DMS53 treated with DMSO at 0.1 percent for 48 hours (cell line): Measurements from ENCODE around the gene ELP5.

Experiments used
- DNase-seq: peaks from one replicate; lab custom pipeline; 2025; ENCODE audit not compliant: unreplicated experiment; lab: John Stamatoyannopoulos, UW

Gene ELP5

GRCh38 chr17:7219229-7219811, 32.7 kb upstream of the ELP5 start:
- DNase-seq: no peak

GRCh38 chr17:7219812-7220592, 32.0 kb upstream of the ELP5 start, which contains the start of the genes ACADVL and DLG4:
Gene ACADVL (plus strand): TSS chr17:7219938. CDS start chr17:7219985, 47 bp downstream.
Gene DLG4 (minus strand): TSS chr17:7219836.
- peak; percentile 82 for DNase-seq

DNA sequence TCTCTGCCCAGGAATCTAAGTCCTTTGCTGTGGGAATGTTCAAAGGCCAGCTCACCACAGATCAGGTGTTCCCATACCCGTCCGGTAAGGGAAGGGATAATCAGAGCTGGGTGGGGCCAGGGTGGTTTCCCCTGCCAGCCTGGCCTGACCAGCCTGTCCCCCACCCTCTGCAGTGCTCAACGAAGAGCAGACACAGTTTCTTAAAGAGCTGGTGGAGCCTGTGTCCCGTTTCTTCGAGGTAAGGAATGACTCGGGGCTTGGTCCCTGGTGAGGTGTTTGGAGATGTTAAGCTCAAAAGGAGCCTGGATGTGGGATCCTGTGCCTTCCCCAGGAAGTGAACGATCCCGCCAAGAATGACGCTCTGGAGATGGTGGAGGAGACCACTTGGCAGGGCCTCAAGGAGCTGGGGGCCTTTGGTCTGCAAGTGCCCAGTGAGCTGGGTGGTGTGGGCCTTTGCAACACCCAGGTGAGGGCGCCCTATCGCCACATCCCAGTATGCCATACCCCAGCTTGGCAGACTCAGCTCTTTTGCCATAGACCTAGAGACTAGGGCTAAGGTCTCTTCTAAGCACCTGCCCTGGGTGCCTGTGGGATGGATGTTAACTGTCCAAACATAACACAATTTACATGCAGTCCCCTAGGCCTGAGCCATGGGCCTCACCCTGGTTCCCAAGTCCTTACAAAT, 31.3 kb upstream of the ELP5 start:
- DNase-seq: peak; percentile 50

DNA sequence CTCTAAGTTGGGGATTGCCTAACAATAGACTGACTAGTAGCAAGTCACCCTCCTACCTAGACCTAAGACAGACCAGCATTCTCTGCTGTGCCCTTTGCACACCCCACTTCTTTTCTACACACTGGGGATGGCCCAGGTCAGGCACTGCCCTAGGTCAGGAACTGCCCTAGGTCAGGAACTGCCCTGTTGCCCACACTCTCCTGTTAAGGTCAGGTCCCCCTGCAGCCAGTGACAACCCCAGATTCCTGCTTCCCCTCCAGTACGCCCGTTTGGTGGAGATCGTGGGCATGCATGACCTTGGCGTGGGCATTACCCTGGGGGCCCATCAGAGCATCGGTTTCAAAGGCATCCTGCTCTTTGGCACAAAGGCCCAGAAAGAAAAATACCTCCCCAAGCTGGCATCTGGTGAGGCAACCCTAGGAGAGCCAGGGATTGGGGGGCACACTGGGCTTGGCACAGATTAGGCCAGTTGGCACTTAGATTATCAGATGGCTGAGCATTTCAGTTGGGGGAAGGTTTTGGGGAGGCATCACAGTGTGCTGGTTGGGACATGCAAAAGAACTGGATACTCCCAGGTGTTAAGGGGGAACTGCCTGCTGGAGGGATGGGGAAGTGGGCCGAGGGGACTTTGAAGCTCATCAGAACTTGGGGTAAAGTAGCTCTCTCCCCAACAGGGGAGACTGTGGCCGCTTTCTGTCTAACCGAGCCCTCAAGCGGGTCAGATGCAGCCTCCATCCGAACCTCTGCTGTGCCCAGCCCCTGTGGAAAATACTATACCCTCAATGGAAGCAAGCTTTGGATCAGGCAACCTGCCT, 30.5 kb upstream of the ELP5 start:
- no peak for DNase-seq

GRCh38 chr17:7222093-7222971, 29.7 kb upstream of the ELP5 start:
- no peak for DNase-seq

GRCh38 chr17:7222972-7223292, 29.1 kb upstream of the ELP5 start:
- DNase-seq: no peak

DNA sequence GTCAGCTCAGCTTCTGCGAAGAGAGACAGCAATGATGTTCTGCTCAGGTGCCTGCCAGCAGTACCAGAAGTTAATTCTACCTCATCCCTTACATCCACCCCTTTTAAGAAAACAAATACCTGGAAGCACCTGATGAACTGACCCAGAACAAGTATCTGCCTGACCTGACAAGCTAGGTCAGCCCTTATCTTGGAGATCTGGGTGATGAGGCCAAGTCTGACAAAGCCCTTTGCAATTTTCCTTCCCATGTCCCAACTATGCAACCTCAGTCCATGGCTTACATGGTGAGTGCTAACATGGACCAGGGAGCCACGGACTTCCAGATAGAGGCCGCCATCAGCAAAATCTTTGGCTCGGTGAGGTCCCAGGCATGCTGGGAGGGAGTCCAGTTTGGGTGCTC, 28.6 kb upstream of the ELP5 start:
- DNase-seq: no peak

DNA sequence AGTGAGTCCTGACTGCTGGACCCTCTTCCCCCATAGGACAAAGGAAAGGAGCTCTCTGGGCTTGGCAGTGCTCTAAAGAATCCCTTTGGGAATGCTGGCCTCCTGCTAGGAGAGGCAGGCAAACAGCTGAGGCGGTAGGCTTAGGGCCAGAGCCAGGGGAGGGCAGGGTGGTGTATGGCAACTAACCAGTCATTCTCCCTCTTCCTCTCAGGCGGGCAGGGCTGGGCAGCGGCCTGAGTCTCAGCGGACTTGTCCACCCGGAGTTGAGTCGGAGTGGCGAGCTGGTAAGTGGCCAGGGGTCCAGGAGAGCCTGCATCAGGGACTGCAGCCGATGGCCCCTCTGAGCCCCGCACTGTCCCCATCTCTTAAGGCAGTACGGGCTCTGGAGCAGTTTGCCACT, 27.9 kb upstream of the ELP5 start:
- no peak for DNase-seq

DNA sequence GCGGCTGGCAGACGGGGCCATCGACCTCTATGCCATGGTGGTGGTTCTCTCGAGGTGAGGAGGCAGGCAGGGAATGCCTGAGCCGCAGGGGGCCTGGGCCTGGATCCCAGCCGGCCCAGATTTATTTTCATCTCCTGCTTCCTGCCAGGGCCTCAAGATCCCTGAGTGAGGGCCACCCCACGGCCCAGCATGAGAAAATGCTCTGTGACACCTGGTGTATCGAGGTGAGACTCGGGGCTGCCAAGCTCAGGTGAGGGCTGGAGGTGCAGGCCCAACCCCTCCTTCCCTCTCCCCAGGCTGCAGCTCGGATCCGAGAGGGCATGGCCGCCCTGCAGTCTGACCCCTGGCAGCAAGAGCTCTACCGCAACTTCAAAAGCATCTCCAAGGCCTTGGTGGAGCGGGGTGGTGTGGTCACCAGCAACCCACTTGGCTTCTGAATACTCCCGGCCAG, 27.3 kb upstream of the ELP5 start:
- no peak for DNase-seq

GRCh38 chr17:7225711-7226331, 26.2 kb upstream of the ELP5 start:
- DNase-seq: no peak

DNA sequence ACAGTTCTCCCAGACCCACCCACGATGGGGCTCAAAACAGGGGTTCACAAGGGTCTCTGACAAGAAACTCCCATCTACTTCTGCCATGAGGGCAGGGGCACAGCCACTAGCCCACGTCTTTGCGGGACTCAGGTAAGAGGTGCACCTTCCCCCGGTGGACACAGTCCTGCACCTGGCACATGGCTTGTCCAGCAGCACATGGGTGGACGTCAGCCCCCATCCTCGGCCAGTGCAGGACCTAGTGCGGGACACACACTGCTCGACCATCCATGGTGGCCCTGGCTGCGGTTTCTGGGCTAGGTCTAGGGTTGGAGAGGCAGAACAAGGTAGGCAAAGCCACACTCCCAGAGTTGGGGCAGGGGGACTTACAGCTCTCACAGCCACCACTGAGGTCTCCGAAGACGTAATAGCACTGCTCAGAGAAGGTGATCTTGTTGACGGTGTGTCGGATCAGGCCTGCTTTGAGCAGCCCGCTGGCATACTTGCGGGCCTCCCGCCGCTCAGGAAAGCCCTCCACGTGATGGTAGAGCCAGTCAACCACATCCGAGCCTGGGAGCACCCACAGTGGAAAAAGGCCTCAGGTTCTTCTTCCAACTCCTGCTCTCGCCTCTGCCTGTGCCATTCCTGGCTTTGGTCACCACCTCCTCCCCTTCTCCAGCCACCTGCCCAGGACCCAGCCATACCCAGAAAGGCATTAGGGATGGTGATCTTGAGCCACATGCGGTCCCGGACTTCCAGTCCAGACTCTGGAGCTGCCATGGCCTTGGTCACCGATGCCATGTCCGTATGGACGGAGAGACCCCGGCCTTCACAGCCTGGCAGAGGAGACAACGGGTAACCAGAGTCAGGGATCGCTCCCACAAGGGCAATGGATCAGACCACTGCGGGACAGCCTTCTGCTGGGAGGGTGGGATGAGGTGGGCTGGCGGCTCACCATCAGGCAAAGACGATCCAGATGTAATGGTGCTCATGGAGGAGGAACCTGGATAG, 25.0 kb upstream of the ELP5 start:
- no peak for DNase-seq

DNA sequence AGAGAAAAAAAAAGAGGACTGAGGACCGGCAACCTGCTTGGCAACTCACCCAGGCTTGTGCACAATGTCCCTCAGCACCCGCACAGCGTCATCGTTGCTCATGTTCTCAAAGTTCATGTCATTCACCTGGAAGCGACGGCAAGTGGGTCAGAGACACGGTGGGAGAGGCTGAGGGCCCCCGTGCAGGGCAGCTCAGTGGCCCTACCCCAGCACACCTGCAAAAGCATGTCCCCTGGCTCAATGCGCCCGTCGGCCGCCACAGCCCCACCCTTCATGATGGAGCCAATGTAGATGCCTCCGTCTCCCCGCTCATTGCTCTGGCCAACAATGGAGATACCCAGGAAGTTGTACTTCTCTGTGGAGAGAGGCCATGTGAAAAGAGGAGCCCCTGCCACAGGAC, 23.1 kb upstream of the ELP5 start:
- no peak for DNase-seq

- no peak for DNase-seq
Measured at GRCh38 chr17:7229504-7229903, 22.5 kb upstream of the ELP5 start.

- no peak for DNase-seq
Measured at GRCh38 chr17:7232114-7232513, 19.9 kb upstream of the ELP5 start.

DNA sequence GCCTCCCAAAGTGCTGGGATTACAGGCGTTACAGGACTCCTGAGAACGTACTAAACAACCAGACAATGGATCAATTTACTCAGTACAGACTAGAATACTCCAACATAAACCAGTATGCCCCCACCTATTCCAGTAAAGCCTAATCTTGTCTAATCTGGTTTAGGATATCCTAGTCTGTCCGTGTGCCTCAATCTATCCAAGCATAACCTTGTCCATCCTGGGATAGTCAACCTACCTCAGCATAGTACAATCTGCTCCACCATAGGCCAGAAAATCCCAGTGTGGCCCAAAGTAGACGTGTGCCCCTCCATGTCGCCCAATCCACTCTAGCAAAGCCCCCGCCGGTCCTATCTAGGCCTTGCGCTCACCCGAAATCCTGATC, 18.3 kb upstream of the ELP5 start:
- no peak for DNase-seq

DNA sequence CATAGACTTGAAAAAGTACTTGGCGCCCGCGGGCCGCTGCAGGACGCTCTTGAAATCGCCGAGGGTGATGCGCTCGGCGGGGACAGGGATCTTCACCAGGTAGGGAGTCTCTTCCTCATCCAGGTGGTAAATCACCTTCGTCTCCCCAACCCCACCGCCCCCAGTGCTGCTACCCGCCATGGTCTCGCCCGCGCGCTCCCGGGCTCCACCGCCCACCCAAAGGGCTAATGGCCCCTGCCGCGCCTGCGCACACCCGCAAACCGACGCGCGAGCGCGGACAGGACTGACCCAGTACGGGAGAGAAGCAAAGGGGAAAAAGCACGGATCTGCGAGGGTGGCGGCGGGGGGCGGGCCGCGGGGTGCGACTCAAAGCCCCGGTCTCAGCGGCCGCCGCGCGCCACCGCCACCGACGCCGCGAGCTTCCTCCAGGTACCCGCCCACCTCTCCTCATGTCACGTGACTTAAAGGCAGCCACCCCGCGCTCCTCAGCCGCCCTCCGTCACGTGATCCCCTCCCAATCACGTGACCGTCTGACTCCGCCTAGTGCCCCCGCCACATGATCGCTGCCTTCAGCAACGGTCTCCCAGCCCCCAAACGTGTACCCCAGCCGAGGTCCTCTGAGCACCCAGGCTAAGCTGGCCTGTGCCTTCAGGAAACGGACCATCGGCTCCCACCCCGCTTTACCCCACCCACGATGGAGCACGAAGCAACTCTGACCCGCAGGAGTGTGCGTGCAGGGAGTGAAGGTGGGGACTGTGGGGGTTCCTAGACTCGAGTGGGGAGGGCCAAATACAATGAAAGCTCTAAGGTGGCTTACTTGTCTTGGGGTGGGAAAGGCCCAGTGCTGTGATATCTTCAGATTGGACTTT, 17.7 kb upstream of the ELP5 start, which contains the start of gene DVL2:
TSS of gene DVL2 (minus strand) at position 435 of the 869 bp plus-strand sequence. CDS start at position 180, 255 bp downstream.
- peak; percentile 92 for DNase-seq
